ENCODE data around the gene ALKBH5. TPM values are rescaled to one million over a fixed set of nuclear protein-coding genes. Genes with fewer than 3 reads are reported as not detected.

Gene ALKBH5
- total and polyA plus RNA-seq, 9 of the 15 experiments (the other 6 are each of a cell fraction or from before 2014, with no cell fraction given) = 11.4 to 70.0 (median 47.4) TPM

- WGBS (ENCODE audit: insufficient coverage, low coverage, missing lambda C conversion rate) = 62% methylated on average over 3 of the region's 3 CpGs
- ChIA-PET POLR2A (interaction anchor here (0.9 to 1.8 kb wide), 2 partner anchors 19 to 56 kb away, joined by 3 to 5 read pairs; no protein-coding TSS in a partner anchor), CTCF (ENCODE audit: low intra/inter-chr PET ratio) (no interaction called here)
- Histone ChIP-seq H3K4me3 (no peak overlapping the region), H3K9ac (ENCODE audit: insufficient read depth in 1 of 2, low read depth in 2 of 2, low read length in 2 of 2) (peak overlapping the region in 1 of 2 experiments; percentile 45; a peak in 1 of 4 replicates), H3K27ac (ENCODE audit: extremely low read depth, low read depth, low read length) (no peak overlapping the region), H2AFZ (ENCODE audit: low read depth, low read length) (no peak overlapping the region), H3K9me3 (replicated peaks; ENCODE audit: control insufficient read depth, insufficient read depth, low read depth, low read length) (no peaks in the 10 kb centered on the region), H3K4me1 (replicated peaks in 1 of 2; ENCODE audit: control insufficient read depth in 2 of 2, insufficient read depth in 2 of 2, low read length in 2 of 2) (peaks cover 0 to 21% of the 10 kb centered on the region in 2 experiments; a peak in 2 of 5 replicates), H3K9me1 (ENCODE audit: control insufficient read depth, insufficient read depth, low read length) (no peaks in the 10 kb centered on the region), H4K20me1 (replicated peaks; ENCODE audit: control insufficient read depth, insufficient read depth, low read length) (0 out of 2 replicates have a peak, but pooled peaks cover 2% of the 10 kb centered on the region), H3K79me2 (ENCODE audit: control insufficient read depth, insufficient read depth, low read length) (no peaks in the 10 kb centered on the region), H3K36me3 (ENCODE audit: control insufficient read depth, insufficient read depth, low read length) (no peaks in the 10 kb centered on the region), H3K4me2 (ENCODE audit: insufficient read depth, low read length) (no peak overlapping the region), H3K27me3 (ENCODE audit: control insufficient read depth in 2 of 2, insufficient read depth in 2 of 2, low read length in 2 of 2) (no peaks in the 10 kb centered on the region)
- FAIRE-seq = no peak
- BruUV-seq (replicated peaks) = no TSS peak
- DNase-seq (ENCODE audit: extremely low read depth in 1 of 4, low spot score in 3 of 4) = no peak
- no peak for ATAC-seq
- in situ Hi-C loops (cut with MboI) = no loop called here
- intact Hi-C loops (cut with micrococcal nuclease) = loop anchor here (10.0 kb wide), 1 partner anchor 178 kb away; no protein-coding TSS in a partner anchor
- TF ChIP-seq BCOR (IDR thresholded peaks at IDR 0.05) (peak; percentile 78; the same call in 1 of the 2 replicates), FOXK1 (CRISPR knock-in tag; IDR thresholded peaks at IDR 0.05; ENCODE audit: borderline replicate concordance) (no peak), ZNF830 (CRISPR knock-in tag; IDR thresholded peaks at IDR 0.05) (no peak), ZBTB9 (CRISPR knock-in tag; IDR thresholded peaks at IDR 0.05) (no peak), ZFP36 (IDR thresholded peaks at IDR 0.05; ENCODE audit: low read depth, low read length, partially characterized antibody) (peak; percentile 66), SMARCA5 (IDR thresholded peaks at IDR 0.05) (peak; percentile 22; the same call in 1 of the 2 replicates), ESRRA (IDR thresholded peaks at IDR 0.05; ENCODE audit: borderline replicate concordance, low read depth) (no peak), KDM1A (IDR thresholded peaks at IDR 0.05) (0 out of 4 replicates have a peak, but pooled peaks have one; percentile 30), DIDO1 (tag; IDR thresholded peaks at IDR 0.05; ENCODE audit: low read depth) (no peak), ZNF644 (tag; IDR thresholded peaks at IDR 0.05; ENCODE audit: low read depth) (no peak), RBM25 (IDR thresholded peaks at IDR 0.05; ENCODE audit: low read depth, low read length, severe bottlenecking) (peak; percentile 90), ZNF197 (CRISPR knock-in tag; IDR thresholded peaks at IDR 0.05; ENCODE audit: low read depth) (no peak), EGR1 (conservative IDR thresholded peaks at IDR 0.05) (no peak), ATF1 (CRISPR knock-in tag; IDR thresholded peaks at IDR 0.05) (no peak), ATF1 (tag; IDR thresholded peaks at IDR 0.05) (no peak), GABPB1 (CRISPR knock-in tag; IDR thresholded peaks at IDR 0.05) (no peak), ZNF76 (CRISPR knock-in tag; IDR thresholded peaks at IDR 0.05; ENCODE audit: borderline replicate concordance) (no peak)
These were observed 36.6 kb upstream of the ALKBH5 start for GRCh38 chr17:18146980-18147379.
